B cell (primary cell): ENCODE results near the gene PRKCZ. TPM values are rescaled to one million over a fixed set of nuclear protein-coding genes. Genes with fewer than 3 reads are reported as not detected.

Experiments
- ATAC-seq: fragments of 200-7000 bp; cut with Tn5 transposase; one replicate; pipeline ENCODE4 v1.10.0; 2021; ENCODE audit warnings: low read depth, mild to moderate bottlenecking, moderate number of reproducible peaks, moderate library complexity
- CTCF ChIA-PET: fragments of 350-600 bp; sonication (Branson Sonifier 250); formaldehyde crosslinking; loops from one replicate; lab custom pipeline; 2021; ENCODE audit warnings: antibody characterized with exemption, inconsistent platforms; lab: Charles Lee
- POLR2A ChIA-PET: fragments of 350-600 bp; sonication (Branson Sonifier 250); formaldehyde crosslinking; loops from one replicate; lab custom pipeline; 2021; ENCODE audit warnings: antibody characterized with exemption; lab: Charles Lee
- DNase-seq: peaks from one replicate; pipeline ENCODE4 v3.0.0; 2013
- H2AFZ ChIP-seq: 2 replicates; pipeline ENCODE4 v1.6.1; 2012; ENCODE audit warnings: mild to moderate bottlenecking, low read depth, low read length; ENCODE audit not compliant: insufficient read depth, poor library complexity, severe bottlenecking
- H3K27ac ChIP-seq, 2 donors: 1 replicate in 1 of 2; 2 replicates in 1 of 2; pipeline ENCODE4 v1.5.1; 2012 to 2013; ENCODE audit warnings: low read length in 2 of 2, mild to moderate bottlenecking in 2 of 2, moderate library complexity in 1 of 2
- H3K27me3 ChIP-seq, 4 experiments: fragments of 200-600 bp in 1 of 4; sonication (generic) in 1 of 4; replicated peaks in 1 of 4; 1 replicate in 2 of 4; 2 replicates in 2 of 4; pipeline versions ENCODE4 v1.6.1 to v1.7.0; 2013 to 2016; ENCODE audit warnings: low read length in 3 of 4, mild to moderate bottlenecking in 2 of 4, mixed read lengths in 1 of 4, moderate library complexity in 1 of 4; ENCODE audit not compliant: insufficient read depth in 4 of 4, control insufficient read depth in 3 of 4; ENCODE audit errors: control extremely low read depth in 1 of 4
- H3K36me3 ChIP-seq, 2 experiments: replicated peaks in 1 of 2; 1 replicate in 1 of 2; 2 replicates in 1 of 2; pipeline versions ENCODE4 v1.6.1 to v1.7.1; 2013; ENCODE audit warnings: low read length in 1 of 2; ENCODE audit not compliant: insufficient read depth in 2 of 2, control insufficient read depth in 1 of 2; ENCODE audit errors: control extremely low read depth in 1 of 2, extremely low read depth in 1 of 2
- H3K4me1 ChIP-seq, 2 donors: fragments of 200-600 bp in 1 of 2; sonication (generic) in 1 of 2; 1 replicate in 1 of 2; 2 replicates in 1 of 2; pipeline versions ENCODE4 v1.5.1 to v1.6.1; 2013 to 2017; ENCODE audit warnings: low read length in 2 of 2; ENCODE audit not compliant: control insufficient read depth in 2 of 2, insufficient read depth in 2 of 2
- H3K4me2 ChIP-seq: replicated peaks from 2 replicates; pipeline ENCODE3; 2012; ENCODE audit warnings: mild to moderate bottlenecking, low read depth, low read length; ENCODE audit not compliant: poor library complexity, severe bottlenecking
- H3K4me3 ChIP-seq, 5 experiments: fragments of 200-600 bp in 1 of 5; sonication (generic) in 1 of 5; 1 replicate in 3 of 5; 2 replicates in 2 of 5; pipeline versions ENCODE4 v1.5.1 to v1.7.0; 2011 to 2016; ENCODE audit warnings: low read length in 4 of 5, mild to moderate bottlenecking in 4 of 5, low read depth in 2 of 5, control low read depth in 1 of 5, moderate library complexity in 1 of 5; ENCODE audit not compliant: insufficient read depth in 1 of 5; ENCODE audit errors: control extremely low read depth in 1 of 5, extremely low read depth in 1 of 5
- H3K79me2 ChIP-seq: fragments of 200-600 bp; sonication (generic); one replicate; pipeline ENCODE4 v1.6.0; 2016; ENCODE audit warnings: low read length; ENCODE audit not compliant: control insufficient read depth, insufficient read depth
- H3K9ac ChIP-seq: fragments of 200-600 bp; sonication (generic); 2 replicates; pipeline ENCODE4 v1.6.1; 2017; ENCODE audit warnings: mild to moderate bottlenecking, low read length, moderate library complexity
- H3K9me3 ChIP-seq, 3 donors: one replicate each; pipeline versions ENCODE4 v1.6.1 to v1.7.1; 2013; ENCODE audit warnings: low read length in 2 of 3; ENCODE audit not compliant: control insufficient read depth in 2 of 3, insufficient read depth in 1 of 3; ENCODE audit errors: control extremely low read depth in 1 of 3
- H4K20me1 ChIP-seq: 2 replicates; pipeline ENCODE4 v1.6.0; 2012; ENCODE audit warnings: mild to moderate bottlenecking, low read length; ENCODE audit not compliant: insufficient read depth, control insufficient read depth, poor library complexity, severe bottlenecking
- H3K27ac Mint-ChIP-seq: one replicate; pipeline ENCODE4 v1.8.0; 2021; ENCODE audit warnings: mixed read lengths
- H3K27me3 Mint-ChIP-seq: one replicate; pipeline ENCODE4 v1.8.0; 2021; ENCODE audit warnings: mixed read lengths
- H3K4me1 Mint-ChIP-seq: one replicate; pipeline ENCODE4 v1.8.0; 2021; ENCODE audit warnings: mixed read lengths
- H3K4me3 Mint-ChIP-seq: one replicate; pipeline ENCODE4 v1.8.0; 2021; ENCODE audit warnings: mixed read lengths
- H3K9me3 Mint-ChIP-seq: one replicate; pipeline ENCODE4 v1.8.0; 2022; ENCODE audit warnings: mixed read lengths; ENCODE audit not compliant: insufficient read depth
- CTCF ChIP-seq: fragments of 200-600 bp; IDR thresholded peaks from one replicate; pipeline ENCODE4 v1.8.0; 2022; ENCODE audit warnings: antibody characterized with exemption, mild to moderate bottlenecking
- EZH2 ChIP-seq: IDR thresholded peaks from 2 replicates; pipeline ENCODE4 v1.6.1; 2012; ENCODE audit warnings: borderline replicate concordance, low read depth, mild to moderate bottlenecking, moderate library complexity, low read length; ENCODE audit not compliant: insufficient read depth, poor library complexity, severe bottlenecking
- WGBS: methylation state at CpG from one replicate; pipeline ENCODE4 v1.1.5; 2013; ENCODE audit warnings: missing lambda C conversion rate; ENCODE audit not compliant: insufficient coverage; 5-methylcytosine and 5-hydroxymethylcytosine counted together
- intact Hi-C: fragments of 100-400 bp; cut with micrococcal nuclease; formaldehyde crosslinking; loops from one replicate; pipeline ENCODE4 v1.10.0; 2022
- polyA plus RNA-seq: library from polyadenylated mRNA; depleted of rRNA; stranded (reverse); fragments of >200 nt; gene quantifications from 2 replicates; pipeline ENCODE4 v1.2.3, GENCODE V29; 2012
- total RNA-seq, 2 donors: library from RNA; stranded (reverse); fragments of 120-200 nt in 1 of 2; gene quantifications; 1 replicate in 1 of 2; 2 replicates in 1 of 2; pipeline versions ENCODE4 v1.2.3 to v1.2.4, GENCODE V29; 2013 to 2022

PRKCZ gene
- total and polyA plus RNA-seq, 2 donors (not counting 1 experiment from before 2014, with no cell fraction given) = 17.9 to 53.2 TPM

GRCh38 chr1:2074944-2075740 is 24.9 kb downstream of the PRKCZ start:
- peaks cover 12% of the 10 kb centered on the region for H3K79me2 ChIP-seq
- Mint-ChIP-seq H3K9me3 (peaks cover 12% of the 10 kb centered on the region), H3K27ac (no peak overlapping the region), H3K4me1 (no peaks in the 10 kb centered on the region), H3K27me3 (no peaks in the 10 kb centered on the region), H3K4me3 (no peak overlapping the region)
- DNase-seq (no peak), ATAC-seq (no peak)
- H3K9me3 ChIP-seq = peaks cover 0 to 45% (median 23%) of the 10 kb centered on the region in 3 donors
- no peaks in the 10 kb centered on the region for H3K4me1 ChIP-seq
- H3K9ac ChIP-seq = no peak overlapping the region
- ChIA-PET CTCF (no interaction called here), POLR2A (no interaction called here)
- peaks cover 9% of the 10 kb centered on the region for H4K20me1 ChIP-seq
- 92% methylated on average over 36 of the region's 38 CpGs for WGBS
- H3K27ac ChIP-seq = no peak overlapping the region
- no peak overlapping the region for H3K4me2 ChIP-seq
- H3K27me3 ChIP-seq = no peaks in the 10 kb centered on the region
- H2AFZ ChIP-seq = no peak overlapping the region
- H3K36me3 ChIP-seq = peaks cover 0 to 2% of the 10 kb centered on the region in 2 experiments
- TF ChIP-seq EZH2 (no peak), CTCF (no peak)
- intact Hi-C loops = no loop called here
- H3K4me3 ChIP-seq = no peak overlapping the region

- Mint-ChIP-seq H3K4me3 (no peak overlapping the region), H3K27me3 (no peaks in the 10 kb centered on the region), H3K9me3 (peaks cover 12% of the 10 kb centered on the region), H3K4me1 (no peaks in the 10 kb centered on the region), H3K27ac (no peak overlapping the region)
- 96% methylated on average over 21 of the region's 21 CpGs for WGBS
- H3K27me3 ChIP-seq = no peaks in the 10 kb centered on the region
- ChIA-PET CTCF (no interaction called here), POLR2A (no interaction called here)
- DNase-seq = no peak
- peaks cover 0 to 2% of the 10 kb centered on the region in 2 experiments for H3K36me3 ChIP-seq
- peaks cover 8% of the 10 kb centered on the region for H4K20me1 ChIP-seq
- no peak for ATAC-seq
- H3K4me3 ChIP-seq = no peak overlapping the region
- H3K9ac ChIP-seq = no peak overlapping the region
- H3K27ac ChIP-seq = no peak overlapping the region
- TF ChIP-seq CTCF (no peak), EZH2 (no peak)
- no peaks in the 10 kb centered on the region for H3K4me1 ChIP-seq
- H3K9me3 ChIP-seq = peaks cover 0 to 53% (median 23%) of the 10 kb centered on the region in 3 donors
- intact Hi-C loops = no loop called here
- no peak overlapping the region for H3K4me2 ChIP-seq
- H3K79me2 ChIP-seq = peaks cover 28% of the 10 kb centered on the region
- H2AFZ ChIP-seq = no peak overlapping the region
These were observed 26.6 kb downstream of the PRKCZ start for GRCh38 chr1:2076826-2077225.
